Large intestine (tissue), 3 donors: ENCODE data around the gene GPR89A. TPM values are rescaled to one million over a fixed set of nuclear protein-coding genes. Genes with fewer than 3 reads are reported as not detected.
"Not testable (repeated sequence)": the region's sequence is repeated elsewhere in the genome, so short reads cannot be mapped to it uniquely, and the experiment has no call there.

Experiments
- DNase-seq, 2 donors: peaks; one replicate each; pipeline versions ENCODE4 v3.0.0 to v3.0.0-alpha.2; 2013
- H3K27ac ChIP-seq: one replicate; pipeline ENCODE4 v1.5.1; 2013; ENCODE audit warnings: low read length
- H3K27me3 ChIP-seq: 2 replicates; pipeline ENCODE4 v1.6.1; 2013; ENCODE audit warnings: low read length; ENCODE audit not compliant: control insufficient read depth, insufficient read depth
- H3K36me3 ChIP-seq: 2 replicates; pipeline ENCODE4 v1.6.1; 2013; ENCODE audit warnings: low read length; ENCODE audit not compliant: control insufficient read depth, insufficient read depth
- H3K4me1 ChIP-seq: one replicate; pipeline ENCODE4 v1.6.1; 2013; ENCODE audit warnings: low read length; ENCODE audit not compliant: control insufficient read depth, insufficient read depth
- H3K4me3 ChIP-seq: one replicate; pipeline ENCODE4 v1.5.1; 2013; ENCODE audit warnings: low read length
- H3K9me3 ChIP-seq: one replicate; pipeline ENCODE4 v1.6.1; 2013; ENCODE audit warnings: mild to moderate bottlenecking, low read depth, low read length, moderate library complexity; ENCODE audit not compliant: control insufficient read depth
- WGBS: methylation state at CpG from one replicate; pipeline ENCODE4 v1.1.5; 2013; ENCODE audit warnings: low lambda C conversion rate; ENCODE audit not compliant: insufficient coverage; 5-methylcytosine and 5-hydroxymethylcytosine counted together
- polyA plus RNA-seq: library from polyadenylated mRNA; unstranded; fragments of 120-200 nt; gene quantifications from one replicate; pipeline ENCODE4 v1.2.1, GENCODE V29; 2013

The GPR89A gene
- polyA plus RNA-seq, 1 donor, result 46.0 TPM

GRCh38 chr1:145607289-145607688 is 499 bp upstream of the GPR89A start:
- H3K4me1 ChIP-seq, H3K9me3 ChIP-seq, H3K4me3 ChIP-seq, H3K27me3 ChIP-seq, H3K27ac ChIP-seq, DNase-seq, H3K36me3 ChIP-seq: not testable (repeated sequence)
- WGBS, result no CpG with 5 or more reads among the region's 11 CpGs

GRCh38 chr1:145610744-145611143 is 3.0 kb downstream of the GPR89A start:
- not testable (repeated sequence) for H3K4me3 ChIP-seq, H3K27me3 ChIP-seq, H3K4me1 ChIP-seq, H3K36me3 ChIP-seq, H3K9me3 ChIP-seq
- DNase-seq, result peak; percentile 25 to 70
- peak overlapping the region; percentile 44 for H3K27ac ChIP-seq
- 20% methylated on average over 1 of the region's 2 CpGs for whole genome bisulfite sequencing

GRCh38 chr1:145620073-145620472 is 12.3 kb downstream of the GPR89A start:
- not testable (repeated sequence) for H3K27ac ChIP-seq, H3K27me3 ChIP-seq, H3K4me3 ChIP-seq, H3K4me1 ChIP-seq, H3K9me3 ChIP-seq, DNase-seq, H3K36me3 ChIP-seq
- WGBS, result no CpG with 5 or more reads among the region's 1 CpG

- not testable (repeated sequence) for H3K27me3 ChIP-seq, DNase-seq, H3K9me3 ChIP-seq, H3K36me3 ChIP-seq, H3K4me1 ChIP-seq, H3K27ac ChIP-seq, H3K4me3 ChIP-seq
- no CpG with 5 or more reads among the region's 1 CpG for WGBS
Measured at GRCh38 chr1:145622177-145622576, 14.4 kb downstream of the GPR89A start.

GRCh38 chr1:145636237-145636636 is 28.4 kb downstream of the GPR89A start:
- no CpG with 5 or more reads among the region's 1 CpG for WGBS
- not testable (repeated sequence) for H3K4me3 ChIP-seq, H3K27me3 ChIP-seq, H3K9me3 ChIP-seq, H3K4me1 ChIP-seq, H3K36me3 ChIP-seq, H3K27ac ChIP-seq, DNase-seq

GRCh38 chr1:145641886-145642285 is 34.1 kb downstream of the GPR89A start:
- no CpG with 5 or more reads among the region's 2 CpGs for WGBS
- not testable (repeated sequence) for DNase-seq

GRCh38 chr1:145643990-145644389 is 36.2 kb downstream of the GPR89A start:
- H3K36me3 ChIP-seq, H3K27ac ChIP-seq, H3K9me3 ChIP-seq, H3K27me3 ChIP-seq, H3K4me1 ChIP-seq, DNase-seq, H3K4me3 ChIP-seq: not testable (repeated sequence)
- no CpG with 5 or more reads among the region's 1 CpG for WGBS

More at GRCh38 chr1:145641886-145642285, 34.1 kb downstream of the GPR89A start:
- not testable (repeated sequence) for H3K36me3 ChIP-seq, H3K9me3 ChIP-seq, H3K27ac ChIP-seq, H3K27me3 ChIP-seq, H3K4me1 ChIP-seq, H3K4me3 ChIP-seq

GRCh38 chr1:145656245-145656943 is 48.6 kb downstream of the GPR89A start:
- peak in 1 of 2 donors; percentile 1 for DNase-seq
- WGBS, result 100% methylated on average over 1 of the region's 7 CpGs
- H3K9me3 ChIP-seq, H3K27ac ChIP-seq, H3K27me3 ChIP-seq, H3K36me3 ChIP-seq, H3K4me3 ChIP-seq, H3K4me1 ChIP-seq: not testable (repeated sequence)

- not testable (repeated sequence) for H3K4me1 ChIP-seq, H3K36me3 ChIP-seq, H3K4me3 ChIP-seq, DNase-seq, H3K9me3 ChIP-seq, H3K27me3 ChIP-seq, H3K27ac ChIP-seq
- no CpG with 5 or more reads among the region's 2 CpGs for WGBS
Measured at GRCh38 chr1:145662502-145662901, 54.7 kb downstream of the GPR89A start.

GRCh38 chr1:145665015-145665414 is 57.2 kb downstream of the GPR89A start:
- not testable (repeated sequence) for H3K27me3 ChIP-seq, DNase-seq, H3K4me1 ChIP-seq, H3K27ac ChIP-seq, H3K4me3 ChIP-seq, H3K9me3 ChIP-seq, H3K36me3 ChIP-seq
- WGBS, result no CpG with 5 or more reads among the region's 4 CpGs

GRCh38 chr1:145670995-145671745 is 63.4 kb downstream of the GPR89A start:
- WGBS, result no CpG with 5 or more reads among the region's 3 CpGs
- not testable (repeated sequence) for H3K27ac ChIP-seq, H3K36me3 ChIP-seq

More at GRCh38 chr1:145670995-145671745, 63.4 kb downstream of the GPR89A start:
- H3K4me3 ChIP-seq, DNase-seq, H3K27me3 ChIP-seq, H3K9me3 ChIP-seq, H3K4me1 ChIP-seq: not testable (repeated sequence)
